ENCODE results near the gene KMT2C.

The KMT2C gene

DNA sequence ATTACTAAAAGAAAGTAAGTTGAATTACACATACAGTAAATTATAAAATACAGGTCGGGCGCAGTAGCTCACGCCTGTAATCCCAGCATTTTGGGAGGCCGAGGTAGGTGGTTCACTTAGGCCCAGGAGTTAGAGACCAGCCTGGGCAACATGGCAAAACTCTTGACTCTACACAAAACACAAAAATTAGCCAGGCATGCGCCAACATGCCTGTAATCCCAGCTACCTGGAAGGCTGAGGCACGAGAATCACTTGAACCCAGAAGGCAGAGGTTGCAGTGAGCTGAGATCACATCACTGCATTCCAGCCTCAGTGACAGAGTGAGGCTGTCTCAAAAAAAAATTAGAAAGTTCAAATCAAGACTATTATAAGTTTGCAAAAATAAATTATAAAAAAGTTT is 235.4 kb downstream of the KMT2C start:
- H3K4me3 ChIP-seq (ENCODE audit: low read depth, low read length): no peak overlapping the region
- H3K36me3 ChIP-seq (ENCODE audit: control insufficient read depth in 2 of 2, insufficient read depth in 1 of 2, low read length in 2 of 2): peaks cover 0 to 37% of the 10 kb centered on the region in 2 experiments; a peak in 2 of 3 replicates

DNA sequence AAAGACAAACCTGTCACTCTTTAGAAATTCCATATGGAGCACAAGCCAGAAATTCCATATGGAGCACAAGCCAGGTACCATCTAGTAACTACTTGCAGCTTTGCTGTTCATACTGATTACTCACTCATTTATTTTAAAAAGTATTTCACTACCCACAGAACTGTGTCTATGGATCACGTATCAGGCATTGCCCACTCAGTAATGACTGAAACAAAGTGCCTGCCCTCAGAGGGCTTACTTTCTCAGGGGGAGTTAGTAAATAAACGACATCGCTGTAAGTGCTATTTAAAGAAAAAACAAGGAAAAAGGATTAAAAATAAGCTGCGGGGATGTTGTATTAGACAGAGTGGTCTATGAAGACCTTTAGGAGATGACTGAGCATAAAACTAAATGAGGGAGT is 239.4 kb downstream of the KMT2C start:
- Histone ChIP-seq H3K36me3 (ENCODE audit: control insufficient read depth in 2 of 2, insufficient read depth in 1 of 2, low read length in 2 of 2) (peaks cover 6 to 56% of the 10 kb centered on the region in 2 experiments; a peak in 2 of 3 replicates), H3K4me3 (ENCODE audit: low read depth, low read length) (no peak overlapping the region), H3K9me3 (ENCODE audit: control insufficient read depth, insufficient read depth, low read depth, low read length) (no peaks in the 10 kb centered on the region), H3K27ac (ENCODE audit: extremely low read depth, low read depth, low read length) (no peak overlapping the region), H3K4me1 (ENCODE audit: control insufficient read depth, insufficient read depth, low read length) (no peaks in the 10 kb centered on the region)
- TF ChIP-seq ZNF623 (tag by site-specific recombination; IDR thresholded peaks at IDR 0.05) (no peak), ZNF792 (tag by site-specific recombination; IDR thresholded peaks at IDR 0.05) (no peak), BCL11B (tag by site-specific recombination; IDR thresholded peaks at IDR 0.05; ENCODE audit: low read depth) (no peak), ZNF549 (tag by site-specific recombination; IDR thresholded peaks at IDR 0.05) (no peak), ZNF768 (tag by site-specific recombination; IDR thresholded peaks at IDR 0.05) (no peak), REPIN1 (tag by site-specific recombination; IDR thresholded peaks at IDR 0.05; ENCODE audit: low read depth) (no peak), ZNF707 (tag by site-specific recombination; IDR thresholded peaks at IDR 0.05) (no peak), ZIC2 (tag by site-specific recombination; IDR thresholded peaks at IDR 0.05) (no peak)
- ChIA-PET CTCF (interaction anchor here (0.8 kb wide), 1 partner anchor 511 kb away, joined by 3 read pairs; no protein-coding TSS in a partner anchor), POLR2A (no interaction called here)

More for the DNA sequence above, 235.4 kb downstream of the KMT2C start:
- ChIA-PET POLR2A (no interaction called here), CTCF (interaction anchor here (0.6 kb wide), 1 partner anchor 735 kb away, joined by 3 read pairs; no protein-coding TSS in a partner anchor)
- TF ChIP-seq RBAK (tag by site-specific recombination; IDR thresholded peaks at IDR 0.05) (no peak), YY1 (tag by site-specific recombination; IDR thresholded peaks at IDR 0.05) (no peak), ZNF324 (tag by site-specific recombination; IDR thresholded peaks at IDR 0.05) (no peak), ZNF664 (tag by site-specific recombination; IDR thresholded peaks at IDR 0.05) (no peak), GLI4 (tag by site-specific recombination; IDR thresholded peaks at IDR 0.05) (no peak), ZNF610 (tag by site-specific recombination; IDR thresholded peaks at IDR 0.05; ENCODE audit: borderline replicate concordance) (no peak), MZF1 (tag by site-specific recombination; IDR thresholded peaks at IDR 0.05; ENCODE audit: borderline replicate concordance) (no peak), ZNF114 (tag by site-specific recombination; IDR thresholded peaks at IDR 0.05) (no peak), ZNF169 (tag by site-specific recombination; IDR thresholded peaks at IDR 0.05) (no peak), ZNF548 (tag by site-specific recombination; IDR thresholded peaks at IDR 0.05) (no peak), ZNF341 (tag by site-specific recombination; IDR thresholded peaks at IDR 0.05; ENCODE audit: low read depth) (no peak)
- TF ChIP-seq, protein P1, sequence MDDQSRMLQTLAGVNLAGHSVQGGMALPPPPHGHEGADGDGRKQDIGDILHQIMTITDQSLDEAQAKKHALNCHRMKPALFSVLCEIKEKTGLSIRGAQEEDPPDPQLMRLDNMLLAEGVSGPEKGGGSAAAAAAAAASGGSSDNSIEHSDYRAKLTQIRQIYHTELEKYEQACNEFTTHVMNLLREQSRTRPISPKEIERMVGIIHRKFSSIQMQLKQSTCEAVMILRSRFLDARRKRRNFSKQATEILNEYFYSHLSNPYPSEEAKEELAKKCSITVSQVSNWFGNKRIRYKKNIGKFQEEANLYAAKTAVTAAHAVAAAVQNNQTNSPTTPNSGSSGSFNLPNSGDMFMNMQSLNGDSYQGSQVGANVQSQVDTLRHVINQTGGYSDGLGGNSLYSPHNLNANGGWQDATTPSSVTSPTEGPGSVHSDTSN (CRISPR knock-in tag; IDR thresholded peaks at IDR 0.05): no peak
- Histone ChIP-seq H3K4me1 (ENCODE audit: control insufficient read depth, insufficient read depth, low read length) (no peaks in the 10 kb centered on the region), H3K27ac (ENCODE audit: extremely low read depth, low read depth, low read length) (no peak overlapping the region), H3K9me3 (ENCODE audit: control insufficient read depth, insufficient read depth, low read depth, low read length) (no peaks in the 10 kb centered on the region)

DNA sequence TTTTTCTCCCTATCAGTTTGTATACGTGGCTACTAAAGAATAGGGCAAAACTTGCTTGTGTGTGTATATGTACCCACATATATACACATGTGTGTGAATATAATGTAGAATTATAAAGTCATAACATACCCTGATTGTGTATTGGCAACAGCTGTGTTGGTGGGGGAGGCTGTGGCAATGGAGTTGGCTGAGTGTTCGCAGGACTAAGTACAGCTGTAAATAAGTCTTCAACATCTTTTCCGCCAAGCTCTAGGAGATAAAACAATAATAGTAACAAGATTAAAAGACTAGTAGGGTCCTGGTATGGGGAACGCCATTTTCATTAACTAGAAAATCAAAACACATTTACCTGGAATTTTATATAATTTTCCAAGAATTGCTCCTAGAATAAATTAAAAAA is 241.9 kb downstream of the KMT2C start:
- no peak for TF ChIP-seq GFI1B (tag by site-specific recombination; IDR thresholded peaks at IDR 0.05)
- TF ChIP-seq, protein P2, sequence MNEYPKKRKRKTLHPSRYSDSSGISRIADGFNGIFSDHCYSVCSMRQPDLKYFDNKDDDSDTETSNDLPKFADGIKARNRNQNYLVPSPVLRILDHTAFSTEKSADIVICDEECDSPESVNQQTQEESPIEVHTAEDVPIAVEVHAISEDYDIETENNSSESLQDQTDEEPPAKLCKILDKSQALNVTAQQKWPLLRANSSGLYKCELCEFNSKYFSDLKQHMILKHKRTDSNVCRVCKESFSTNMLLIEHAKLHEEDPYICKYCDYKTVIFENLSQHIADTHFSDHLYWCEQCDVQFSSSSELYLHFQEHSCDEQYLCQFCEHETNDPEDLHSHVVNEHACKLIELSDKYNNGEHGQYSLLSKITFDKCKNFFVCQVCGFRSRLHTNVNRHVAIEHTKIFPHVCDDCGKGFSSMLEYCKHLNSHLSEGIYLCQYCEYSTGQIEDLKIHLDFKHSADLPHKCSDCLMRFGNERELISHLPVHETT (tag by site-specific recombination; IDR thresholded peaks at IDR 0.05): no peak
- Histone ChIP-seq H3K27ac (ENCODE audit: extremely low read depth, low read depth, low read length) (no peak overlapping the region), H3K36me3 (ENCODE audit: control insufficient read depth in 2 of 2, insufficient read depth in 1 of 2, low read length in 2 of 2) (peaks cover 6 to 71% of the 10 kb centered on the region in 2 experiments; a peak in 2 of 3 replicates), H3K4me1 (ENCODE audit: control insufficient read depth, insufficient read depth, low read length) (no peaks in the 10 kb centered on the region), H3K9me3 (ENCODE audit: control insufficient read depth, insufficient read depth, low read depth, low read length) (no peaks in the 10 kb centered on the region), H3K4me3 (ENCODE audit: low read depth, low read length) (no peak overlapping the region)
- CTCF ChIA-PET: no interaction called here
- POLR2A ChIA-PET: no interaction called here
